Left cardiac atrium (tissue), 4 donors: ENCODE measurements around the gene ZNRF3. TPM values are rescaled to one million over a fixed set of nuclear protein-coding genes. Genes with fewer than 3 reads are reported as not detected.
"Not testable (repeated sequence)": the region's sequence is repeated elsewhere in the genome, so short reads cannot be mapped to it uniquely, and the experiment has no call there.

Experiments used
- ATAC-seq, 2 donors: fragments of 200-7000 bp; cut with Tn5 transposase; one replicate each; pipeline ENCODE4 v1.9.1; 2020; ENCODE audit warnings: mild to moderate bottlenecking in 2 of 2, moderate library complexity in 2 of 2
- DNase-seq: peaks from one replicate; pipeline ENCODE4 v3.0.0-alpha.2; 2020
- intact Hi-C, 2 donors: fragments of 100-400 bp; cut with DNase I; formaldehyde crosslinking; loops; one replicate each; pipeline versions ENCODE4 v1.14.1 to v1.15.1; 2022 to 2023
- total RNA-seq, 2 donors: library from RNA; stranded (reverse); fragmentation: NEBNext Ultra II Directional; extraction: Animal tissue kit (Norgen Biotek cat#: 25700); gene quantifications; one replicate each; pipeline ENCODE4 v1.2.1, GENCODE V29; 2021
- donor health status: DM: no; HTN: yes; CAD: no.
- donor health status: DM: no; HTN: yes; CAD: no; lungs with severe emphysema.
- donor health status: DM: yes; HTN: yes; CAD: no.
- donor health status: Dilated cardiomyopathy.

Gene ZNRF3
- total RNA-seq, 2 donors from 2014 or later = 5.2 to 6.6 TPM

- ATAC-seq (no peak), DNase-seq (no peak)
- intact Hi-C loops = no loop called here
Observed at GRCh38 chr22:28942801-28943500, 59.6 kb downstream of the ZNRF3 start.

GRCh38 chr22:28943501-28943879 lies 60.1 kb downstream of the ZNRF3 start:
- ATAC-seq (no peak), DNase-seq (no peak)
- intact Hi-C loops = no loop called here

- intact Hi-C loops = no loop called here
- ATAC-seq (no peak), DNase-seq (no peak)
Observed at GRCh38 chr22:28947125-28947524, 63.8 kb downstream of the ZNRF3 start.

GRCh38 chr22:28948424-28948823 lies 65.1 kb downstream of the ZNRF3 start:
- ATAC-seq (no peak), DNase-seq (no peak)
- intact Hi-C loops = no loop called here

- intact Hi-C loops, ATAC-seq, DNase-seq: not testable (repeated sequence)
Observed at GRCh38 chr22:28948860-28949551, 65.6 kb downstream of the ZNRF3 start.

- ATAC-seq (no peak), DNase-seq (no peak)
- intact Hi-C loops = loop anchor here in 1 of 2 donors (5.0 kb wide), 1 partner anchor 92 kb away; no protein-coding TSS in a partner anchor
Observed at GRCh38 chr22:28949788-28950187, 66.4 kb downstream of the ZNRF3 start.

GRCh38 chr22:28950617-28951411 lies 67.4 kb downstream of the ZNRF3 start:
- intact Hi-C loops = loop anchor here in 1 of 2 donors (5.0 kb wide), 1 partner anchor 94 kb away; no protein-coding TSS in a partner anchor
- ATAC-seq (no peak), DNase-seq (no peak)

- ATAC-seq = no peak
- intact Hi-C loops = loop anchor here in 1 of 2 donors (5.0 kb wide), 1 partner anchor 94 kb away; no protein-coding TSS in a partner anchor
- no peak for DNase-seq
Observed at GRCh38 chr22:28951530-28951929, 68.2 kb downstream of the ZNRF3 start.

- DNase-seq (no peak), ATAC-seq (peak; percentile 29 to 72)
- intact Hi-C loops = loop anchor here in 1 of 2 donors (5.0 kb wide), 1 partner anchor 95 kb away; no protein-coding TSS in a partner anchor
Observed at GRCh38 chr22:28951969-28952521, 68.7 kb downstream of the ZNRF3 start.

GRCh38 chr22:28952857-28953256 lies 69.5 kb downstream of the ZNRF3 start:
- ATAC-seq = peak; percentile 7 to 37
- intact Hi-C loops = loop anchor here in 1 of 2 donors (5.0 kb wide), 1 partner anchor 96 kb away; no protein-coding TSS in a partner anchor
- DNase-seq = no peak

GRCh38 chr22:28953403-28953802 lies 70.0 kb downstream of the ZNRF3 start:
- no peak for DNase-seq
- intact Hi-C loops = loop anchor here in 1 of 2 donors (5.0 kb wide), 1 partner anchor 96 kb away; no protein-coding TSS in a partner anchor
- no peak for ATAC-seq

GRCh38 chr22:28953976-28954880 lies 70.9 kb downstream of the ZNRF3 start:
- ATAC-seq = no peak
- intact Hi-C loops = loop anchor here in 1 of 2 donors (5.0 kb wide), 1 partner anchor 97 kb away; no protein-coding TSS in a partner anchor
- no peak for DNase-seq

GRCh38 chr22:28955817-28956216 lies 72.4 kb downstream of the ZNRF3 start:
- DNase-seq (no peak), ATAC-seq (no peak)
- intact Hi-C loops = no loop called here

GRCh38 chr22:28956506-28956905 lies 73.1 kb downstream of the ZNRF3 start:
- no peak for ATAC-seq
- no peak for DNase-seq
- intact Hi-C loops = no loop called here

GRCh38 chr22:28958611-28959010 lies 75.2 kb downstream of the ZNRF3 start:
- DNase-seq = no peak
- intact Hi-C loops = no loop called here
- peak in 1 of 2 donors; percentile 63 for ATAC-seq

GRCh38 chr22:28962042-28962554 lies 78.7 kb downstream of the ZNRF3 start:
- intact Hi-C loops = no loop called here
- DNase-seq (no peak), ATAC-seq (no peak)

- DNase-seq (no peak), ATAC-seq (no peak)
- intact Hi-C loops = no loop called here
Observed at GRCh38 chr22:28963362-28963761, 80.0 kb downstream of the ZNRF3 start.

- DNase-seq (no peak), ATAC-seq (no peak)
- intact Hi-C loops = no loop called here
Observed at GRCh38 chr22:28967163-28967665, 83.8 kb downstream of the ZNRF3 start.
